Endothelial cell of umbilical vein (primary cell): ENCODE data around the gene ETNK2. TPM values are rescaled to one million over a fixed set of nuclear protein-coding genes. Genes with fewer than 3 reads are reported as not detected.

ENCODE experiments used
- BruUV-seq: library from RNA; stranded (reverse); fragments of 400-500 nt; replicated peaks from 2 replicates; lab custom pipeline; 2021; lab: Mats Ljungman, UMichigan
- CTCF ChIA-PET: fragments of 300-600, 350-600 bp; sonication (Branson Sonifier 250); formaldehyde crosslinking; loops from one replicate; lab custom pipeline; 2021; ENCODE audit warnings: antibody characterized with exemption, inconsistent platforms; lab: Charles Lee
- POLR2A ChIA-PET: fragments of 300-600, 350-600 bp; sonication (Branson Sonifier 250); formaldehyde crosslinking; loops from one replicate; lab custom pipeline; 2021; ENCODE audit warnings: antibody characterized with exemption, inconsistent platforms; lab: Charles Lee
- DNase-seq: peaks from one replicate; pipeline ENCODE4 v3.0.0-alpha.2; 2011; ENCODE audit warnings: low read depth, low spot score
- FAIRE-seq: peaks from 2 replicates; lab custom pipeline; 2011; peaks lifted over from hg19 to GRCh38; lab: Jason Lieb, UNC
- H2AFZ ChIP-seq: 2 replicates; pipeline ENCODE4 v1.6.0; 2012; ENCODE audit warnings: low read depth, low read length, control low read depth, inconsistent platforms
- H3K27ac ChIP-seq: 2 replicates; pipeline ENCODE4 v1.5.1; 2011; ENCODE audit warnings: low read depth, mild to moderate bottlenecking, control low read depth, low read length, moderate library complexity; ENCODE audit not compliant: insufficient read depth
- H3K27me3 ChIP-seq, 2 experiments: 2 replicates each; pipeline versions ENCODE4 v1.6.0 to v1.6.1; 2011; ENCODE audit warnings: low read length in 2 of 2, mixed read lengths in 1 of 2; ENCODE audit not compliant: control insufficient read depth in 2 of 2, insufficient read depth in 2 of 2
- H3K36me3 ChIP-seq, 2 experiments: 2 replicates in 1 of 2; 3 replicates in 1 of 2; pipeline ENCODE4 v1.5.1; 2011; ENCODE audit warnings: low read length in 2 of 2, mild to moderate bottlenecking in 1 of 2, moderate library complexity in 1 of 2; ENCODE audit not compliant: control insufficient read depth in 2 of 2, insufficient read depth in 2 of 2; ENCODE audit errors: extremely low read depth in 1 of 2
- H3K4me1 ChIP-seq: 3 replicates; pipeline ENCODE4 v1.5.1; 2011; ENCODE audit warnings: mild to moderate bottlenecking, low read length; ENCODE audit not compliant: control insufficient read depth, insufficient read depth; ENCODE audit errors: extremely low read depth
- H3K4me2 ChIP-seq: 2 replicates; pipeline ENCODE4 v1.6.1; 2011; ENCODE audit warnings: low read length, control low read depth, mixed read lengths; ENCODE audit not compliant: insufficient read depth
- H3K4me3 ChIP-seq, 3 experiments: fragments of 200-600 bp in 1 of 3; sonication (generic), shearing (Covaris generic) in 1 of 3; replicated peaks in 1 of 3; 2 replicates each; pipeline ENCODE4 v1.5.1; 2011 to 2016; ENCODE audit warnings: control low read depth in 3 of 3, low read length in 3 of 3, mild to moderate bottlenecking in 2 of 3, inconsistent platforms in 1 of 3, low read depth in 1 of 3, moderate library complexity in 1 of 3; ENCODE audit not compliant: insufficient read depth in 1 of 3
- H3K79me2 ChIP-seq: 2 replicates; pipeline ENCODE4 v1.6.0; 2012; ENCODE audit warnings: low read length, inconsistent platforms; ENCODE audit not compliant: control insufficient read depth, insufficient read depth
- H3K9ac ChIP-seq: replicated peaks from 2 replicates; pipeline ENCODE3; 2011; ENCODE audit warnings: low read length, control low read depth; ENCODE audit not compliant: insufficient read depth; ENCODE audit errors: extremely low read depth
- H3K9me1 ChIP-seq: replicated peaks from 3 replicates; pipeline ENCODE4 v1.6.0; 2011; ENCODE audit warnings: mild to moderate bottlenecking, low read length; ENCODE audit not compliant: control insufficient read depth, insufficient read depth; ENCODE audit errors: extremely low read depth
- H3K9me3 ChIP-seq: replicated peaks from 2 replicates; pipeline ENCODE4 v1.5.1; 2012; ENCODE audit warnings: low read length, inconsistent platforms; ENCODE audit not compliant: control insufficient read depth, insufficient read depth
- H4K20me1 ChIP-seq: replicated peaks from 2 replicates; pipeline ENCODE3; 2011; ENCODE audit warnings: mild to moderate bottlenecking, low read length; ENCODE audit not compliant: control insufficient read depth, insufficient read depth; ENCODE audit errors: extremely low read depth
- EZH2 ChIP-seq: IDR thresholded peaks from 2 replicates; pipeline ENCODE4 v1.6.1; 2012; ENCODE audit warnings: borderline replicate concordance, low read depth, mild to moderate bottlenecking, moderate library complexity, low read length, inconsistent platforms; ENCODE audit not compliant: severe bottlenecking
- FOS ChIP-seq: IDR thresholded peaks from 2 replicates; pipeline ENCODE4 v1.6.1; 2011; ENCODE audit warnings: mild to moderate bottlenecking, low read length, moderate library complexity, borderline replicate concordance; ENCODE audit not compliant: insufficient read depth
- GATA2 ChIP-seq: IDR thresholded peaks from 2 replicates; pipeline ENCODE4 v1.7.0; 2011; ENCODE audit warnings: low read depth, mild to moderate bottlenecking, moderate library complexity, mixed read lengths, low read length; ENCODE audit not compliant: insufficient read length, insufficient read depth
- JUN ChIP-seq: IDR thresholded peaks from 2 replicates; pipeline ENCODE4 v1.6.1; 2011; ENCODE audit warnings: borderline replicate concordance, low read depth; ENCODE audit not compliant: insufficient read length, insufficient read depth
- MYC ChIP-seq: IDR thresholded peaks from one replicate; pipeline ENCODE4 v1.6.1; 2011; ENCODE audit warnings: mild to moderate bottlenecking, low read depth, low read length
- POLR2A ChIP-seq: IDR thresholded peaks from 2 replicates; pipeline ENCODE4 v1.6.1; 2012; ENCODE audit warnings: low read depth, mild to moderate bottlenecking, control low read depth, low read length
- POLR2AphosphoS5 ChIP-seq: IDR thresholded peaks from 2 replicates; pipeline ENCODE4 v1.6.1; 2012; ENCODE audit warnings: low read depth, mild to moderate bottlenecking, control low read depth, low read length, moderate library complexity; ENCODE audit not compliant: insufficient read depth
- dilution Hi-C: fragments of 300-500 bp; cut with MboI; formaldehyde crosslinking; loops from one replicate; pipeline ENCODE4 v1.15.0; 2019; ENCODE audit warnings: low sequenced_read_pairs; ENCODE audit not compliant: extremely low pct_ligation_motif_present
- intact Hi-C: fragments of 100-400 bp; cut with micrococcal nuclease; formaldehyde crosslinking; loops from one replicate; pipeline ENCODE4 v1.10.0; 2022
- polyA plus RNA-seq, 4 experiments: library from polyadenylated mRNA; depleted of rRNA in 3 of 4; stranded (reverse) in 3 of 4; unstranded in 1 of 4; fragments of >200 nt; gene quantifications; 2 replicates each; pipeline versions ENCODE4 v1.2.1 to v1.2.3, GENCODE V29; 2011 to 2012; ENCODE audit warnings: missing spikeins in 1 of 4
- total RNA-seq: library from RNA; stranded (reverse); gene quantifications from 2 replicates; pipeline ENCODE4 v1.2.3, GENCODE V29; 2021
- TF ChIP-seq, protein P1 (sequence below): IDR thresholded peaks from 2 replicates; pipeline ENCODE4 v1.6.1; 2011; ENCODE audit not compliant: insufficient read depth, insufficient read length
- TF ChIP-seq, protein P2 (sequence below), 2 donors: IDR thresholded peaks; 1 replicate in 1 of 2; 2 replicates in 1 of 2; pipeline ENCODE4 v1.5.1; 2011; ENCODE audit warnings: low read length in 2 of 2, mild to moderate bottlenecking in 2 of 2, moderate library complexity in 2 of 2, control low read depth in 1 of 2, inconsistent platforms in 1 of 2, low read depth in 1 of 2; ENCODE audit not compliant: insufficient read depth in 1 of 2; ENCODE audit errors: extremely low read depth in 1 of 2

Gene ETNK2
- total and polyA plus RNA-seq, 2 donors (not counting 3 experiments of a cell fraction or from before 2014, with no cell fraction given) = 13.5 to 27.5 TPM

DNA sequence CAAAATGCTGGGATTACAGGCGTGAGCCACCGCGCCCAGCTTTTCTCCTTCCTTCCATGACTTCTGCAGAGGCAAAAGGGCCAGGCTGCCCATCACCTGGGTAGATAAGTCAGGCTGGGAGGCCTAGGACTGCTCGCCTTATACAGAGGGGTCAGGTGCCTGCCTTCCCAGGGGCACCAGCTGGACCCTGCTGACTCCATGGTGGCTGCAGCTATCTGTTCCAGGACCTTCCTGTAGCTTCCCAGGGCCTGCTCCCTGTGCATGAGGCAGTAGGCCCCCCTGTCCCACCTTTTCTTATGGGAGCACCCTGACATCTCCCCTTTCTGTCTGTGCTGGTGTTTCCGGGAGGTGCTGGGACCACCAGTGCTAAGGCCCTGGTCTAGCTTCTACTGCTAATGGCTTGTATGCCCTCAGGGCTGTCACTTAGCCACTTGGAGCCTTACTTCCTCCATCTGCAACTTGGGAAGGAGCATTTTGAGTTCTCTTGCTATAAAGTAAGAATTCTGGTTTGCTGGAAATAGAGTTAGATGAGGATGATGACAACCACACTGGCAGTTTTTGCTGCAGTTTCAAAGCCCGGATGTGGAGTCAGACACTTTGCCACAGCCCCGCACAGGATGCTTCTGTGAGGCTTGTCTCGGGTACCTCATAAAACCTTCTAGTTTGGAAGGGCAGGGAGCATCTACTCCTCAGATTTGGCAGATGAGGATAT, 64.5 kb downstream of the ETNK2 start:
- H2AFZ ChIP-seq = no peak overlapping the region
- H3K9ac ChIP-seq = no peak overlapping the region
- CTCF ChIA-PET = interaction anchor here (1.3 to 3.4 kb wide), 3 partner anchors 9 to 216 kb away, joined by 4 to 13 read pairs (median 12); no protein-coding TSS in a partner anchor
- intact Hi-C loops (no loop called here), dilution Hi-C loops (no loop called here)
- DNase-seq (no peak), FAIRE-seq (peak; percentile 43)
- no peaks in the 10 kb centered on the region for H3K36me3 ChIP-seq
- H3K79me2 ChIP-seq = peaks cover 23% of the 10 kb centered on the region
- H3K9me1 ChIP-seq = no peaks in the 10 kb centered on the region
- no peaks in the 10 kb centered on the region for H3K9me3 ChIP-seq
- no peaks in the 10 kb centered on the region for H3K27me3 ChIP-seq
- POLR2A ChIA-PET = no interaction called here
- peaks cover 25% of the 10 kb centered on the region for H3K4me1 ChIP-seq
- H3K27ac ChIP-seq = no peak overlapping the region
- TF ChIP-seq MYC = no peak
- no peak for TF ChIP-seq EZH2
- TF ChIP-seq FOS = no peak
- TF ChIP-seq, protein P1, sequence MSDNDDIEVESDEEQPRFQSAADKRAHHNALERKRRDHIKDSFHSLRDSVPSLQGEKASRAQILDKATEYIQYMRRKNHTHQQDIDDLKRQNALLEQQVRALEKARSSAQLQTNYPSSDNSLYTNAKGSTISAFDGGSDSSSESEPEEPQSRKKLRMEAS = no peak
- TF ChIP-seq, protein P2, sequence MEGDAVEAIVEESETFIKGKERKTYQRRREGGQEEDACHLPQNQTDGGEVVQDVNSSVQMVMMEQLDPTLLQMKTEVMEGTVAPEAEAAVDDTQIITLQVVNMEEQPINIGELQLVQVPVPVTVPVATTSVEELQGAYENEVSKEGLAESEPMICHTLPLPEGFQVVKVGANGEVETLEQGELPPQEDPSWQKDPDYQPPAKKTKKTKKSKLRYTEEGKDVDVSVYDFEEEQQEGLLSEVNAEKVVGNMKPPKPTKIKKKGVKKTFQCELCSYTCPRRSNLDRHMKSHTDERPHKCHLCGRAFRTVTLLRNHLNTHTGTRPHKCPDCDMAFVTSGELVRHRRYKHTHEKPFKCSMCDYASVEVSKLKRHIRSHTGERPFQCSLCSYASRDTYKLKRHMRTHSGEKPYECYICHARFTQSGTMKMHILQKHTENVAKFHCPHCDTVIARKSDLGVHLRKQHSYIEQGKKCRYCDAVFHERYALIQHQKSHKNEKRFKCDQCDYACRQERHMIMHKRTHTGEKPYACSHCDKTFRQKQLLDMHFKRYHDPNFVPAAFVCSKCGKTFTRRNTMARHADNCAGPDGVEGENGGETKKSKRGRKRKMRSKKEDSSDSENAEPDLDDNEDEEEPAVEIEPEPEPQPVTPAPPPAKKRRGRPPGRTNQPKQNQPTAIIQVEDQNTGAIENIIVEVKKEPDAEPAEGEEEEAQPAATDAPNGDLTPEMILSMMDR (IDR thresholded peaks at IDR 0.05; ENCODE audit: extremely low read depth in 1 of 2, insufficient read depth in 1 of 2, low read depth in 1 of 2, low read length in 2 of 2) = no peak
- no peak for TF ChIP-seq POLR2A
- TF ChIP-seq POLR2AphosphoS5 = no peak
- no peak for TF ChIP-seq JUN
- TF ChIP-seq GATA2 = no peak
- no peaks in the 10 kb centered on the region for H4K20me1 ChIP-seq
- no peak overlapping the region for H3K4me2 ChIP-seq
- BruUV-seq = no TSS peak
- no peak overlapping the region for H3K4me3 ChIP-seq
